Keratinocyte (primary cell): ENCODE measurements around the gene NOX5. TPM values are rescaled to one million over a fixed set of nuclear protein-coding genes. Genes with fewer than 3 reads are reported as not detected.

ENCODE experiments used
- DNase-seq: peaks from one replicate; pipeline ENCODE4 v3.0.0-alpha.2; 2011; ENCODE audit warnings: low read depth, missing footprints, low spot score
- FAIRE-seq: peaks from 2 replicates; lab custom pipeline; 2011; peaks lifted over from hg19 to GRCh38; lab: Jason Lieb, UNC
- H2AFZ ChIP-seq: 2 replicates; pipeline ENCODE4 v1.6.0; 2012; ENCODE audit warnings: low read length, control low read depth, inconsistent platforms; ENCODE audit not compliant: control insufficient read depth
- H3K27ac ChIP-seq: 2 replicates; pipeline ENCODE4 v1.5.1; 2011; ENCODE audit warnings: low read length; ENCODE audit not compliant: control insufficient read depth, insufficient read depth
- H3K27me3 ChIP-seq: 3 replicates; pipeline ENCODE4 v1.6.0; 2011; ENCODE audit warnings: low read length; ENCODE audit not compliant: control insufficient read depth, insufficient read depth; ENCODE audit errors: extremely low read depth
- H3K36me3 ChIP-seq, 2 experiments: 2 replicates in 1 of 2; 3 replicates in 1 of 2; pipeline ENCODE4 v1.5.1; 2011; ENCODE audit warnings: low read length in 2 of 2, mild to moderate bottlenecking in 1 of 2; ENCODE audit not compliant: control insufficient read depth in 2 of 2, insufficient read depth in 2 of 2; ENCODE audit errors: extremely low read depth in 1 of 2
- H3K4me1 ChIP-seq: 3 replicates; pipeline ENCODE4 v1.5.1; 2011; ENCODE audit warnings: low read length; ENCODE audit not compliant: control insufficient read depth, insufficient read depth; ENCODE audit errors: extremely low read depth
- H3K4me2 ChIP-seq: 3 replicates; pipeline ENCODE4 v1.6.0; 2011; ENCODE audit warnings: low read depth, low read length; ENCODE audit not compliant: control insufficient read depth, insufficient read depth; ENCODE audit errors: extremely low read depth
- H3K4me3 ChIP-seq, 3 experiments: fragments of 200-600 bp in 1 of 3; sonication (generic) in 1 of 3; 2 replicates in 2 of 3; 3 replicates in 1 of 3; pipeline ENCODE4 v1.5.1; 2011 to 2016; ENCODE audit warnings: low read length in 3 of 3, mild to moderate bottlenecking in 3 of 3, control low read depth in 2 of 3, inconsistent platforms in 1 of 3, low read depth in 1 of 3, mixed read lengths in 1 of 3, mixed run types in 1 of 3, moderate library complexity in 1 of 3; ENCODE audit not compliant: control insufficient read depth in 2 of 3, insufficient read depth in 2 of 3; ENCODE audit errors: extremely low read depth in 1 of 3
- H3K79me2 ChIP-seq: 2 replicates; pipeline ENCODE4 v1.6.0; 2012; ENCODE audit warnings: low read length; ENCODE audit not compliant: control insufficient read depth, insufficient read depth
- H3K9ac ChIP-seq: 3 replicates; pipeline ENCODE4 v1.6.0; 2011; ENCODE audit warnings: low read length; ENCODE audit not compliant: control insufficient read depth, insufficient read depth; ENCODE audit errors: extremely low read depth
- H3K9me1 ChIP-seq: 3 replicates; pipeline ENCODE4 v1.6.0; 2011; ENCODE audit warnings: low read length; ENCODE audit not compliant: control insufficient read depth, insufficient read depth; ENCODE audit errors: extremely low read depth
- H3K9me3 ChIP-seq: 2 replicates; pipeline ENCODE4 v1.5.1; 2012; ENCODE audit warnings: low read depth, low read length; ENCODE audit not compliant: control insufficient read depth
- H4K20me1 ChIP-seq: 3 replicates; pipeline ENCODE4 v1.6.0; 2011; ENCODE audit warnings: low read length; ENCODE audit not compliant: control insufficient read depth, insufficient read depth; ENCODE audit errors: extremely low read depth
- EZH2 ChIP-seq: IDR thresholded peaks from one replicate; pipeline ENCODE4 v1.6.1; 2012; ENCODE audit warnings: inconsistent platforms, mild to moderate bottlenecking, low read length, moderate library complexity
- dilution Hi-C: fragments of 300-500 bp; cut with MboI; formaldehyde crosslinking; loops from one replicate; pipeline ENCODE4 v1.7.0; 2020; ENCODE audit warnings: low sequenced_read_pairs; ENCODE audit not compliant: extremely low pct_ligation_motif_present
- polyA plus RNA-seq, 5 experiments: library from polyadenylated mRNA; depleted of rRNA in 3 of 5; stranded (reverse) in 3 of 5; stranded (forward) in 1 of 5; unstranded in 1 of 5; fragments of >200 nt; gene quantifications; 1 replicate in 1 of 5; 2 replicates in 3 of 5; 3 replicates in 1 of 5; pipeline versions ENCODE4 v1.2.1 to v1.2.3, GENCODE V29; 2011 to 2012; ENCODE audit warnings: missing spikeins in 2 of 5, low read depth in 1 of 5, low replicate concordance in 1 of 5
- TF ChIP-seq, protein P1 (sequence below), 3 experiments: IDR thresholded peaks in 1 of 3; conservative IDR thresholded peaks in 1 of 3; optimal IDR thresholded peaks in 1 of 3; 2 replicates in 2 of 3; 3 replicates in 1 of 3; pipeline versions ENCODE3 to v1.5.1; 2011; ENCODE audit warnings: low read length in 3 of 3, mild to moderate bottlenecking in 3 of 3, moderate library complexity in 2 of 3, control low read depth in 1 of 3, inconsistent platforms in 1 of 3; ENCODE audit not compliant: insufficient read depth in 2 of 3; ENCODE audit errors: extremely low read depth in 1 of 3

Gene NOX5
- polyA plus RNA-seq, 1 donor (not counting 4 experiments of a cell fraction or from before 2014, with no cell fraction given) = 0.16 TPM

DNA sequence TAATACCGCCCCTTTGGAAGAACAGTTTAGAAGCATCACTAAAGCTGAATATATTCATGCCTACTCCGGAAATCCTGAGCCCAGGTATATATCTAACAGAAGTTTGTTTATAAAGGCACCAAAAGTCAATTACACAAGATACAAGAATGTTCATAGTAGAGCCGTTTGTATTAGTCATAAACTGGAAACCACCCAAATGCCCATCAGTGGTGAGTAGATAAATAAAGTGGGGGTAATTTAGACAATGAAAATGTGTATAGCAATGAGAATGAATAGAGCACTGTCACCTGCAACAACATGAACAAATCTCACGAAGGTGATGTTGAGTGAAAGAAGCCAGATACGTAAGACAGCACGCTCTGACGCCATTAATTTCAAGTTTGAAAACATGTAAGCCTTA lies 77.7 kb downstream of the NOX5 start:
- no peak overlapping the region for H2AFZ ChIP-seq
- dilution Hi-C loops = no loop called here
- H3K9me3 ChIP-seq = no peaks in the 10 kb centered on the region
- no peak overlapping the region for H3K4me3 ChIP-seq
- TF ChIP-seq, protein P1, sequence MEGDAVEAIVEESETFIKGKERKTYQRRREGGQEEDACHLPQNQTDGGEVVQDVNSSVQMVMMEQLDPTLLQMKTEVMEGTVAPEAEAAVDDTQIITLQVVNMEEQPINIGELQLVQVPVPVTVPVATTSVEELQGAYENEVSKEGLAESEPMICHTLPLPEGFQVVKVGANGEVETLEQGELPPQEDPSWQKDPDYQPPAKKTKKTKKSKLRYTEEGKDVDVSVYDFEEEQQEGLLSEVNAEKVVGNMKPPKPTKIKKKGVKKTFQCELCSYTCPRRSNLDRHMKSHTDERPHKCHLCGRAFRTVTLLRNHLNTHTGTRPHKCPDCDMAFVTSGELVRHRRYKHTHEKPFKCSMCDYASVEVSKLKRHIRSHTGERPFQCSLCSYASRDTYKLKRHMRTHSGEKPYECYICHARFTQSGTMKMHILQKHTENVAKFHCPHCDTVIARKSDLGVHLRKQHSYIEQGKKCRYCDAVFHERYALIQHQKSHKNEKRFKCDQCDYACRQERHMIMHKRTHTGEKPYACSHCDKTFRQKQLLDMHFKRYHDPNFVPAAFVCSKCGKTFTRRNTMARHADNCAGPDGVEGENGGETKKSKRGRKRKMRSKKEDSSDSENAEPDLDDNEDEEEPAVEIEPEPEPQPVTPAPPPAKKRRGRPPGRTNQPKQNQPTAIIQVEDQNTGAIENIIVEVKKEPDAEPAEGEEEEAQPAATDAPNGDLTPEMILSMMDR (optimal IDR thresholded peaks at IDR 0.05 in 1 of 3, IDR thresholded peaks at IDR 0.05 in 1 of 3, conservative IDR thresholded peaks at IDR 0.05 in 1 of 3; ENCODE audit: extremely low read depth in 1 of 3, insufficient read depth in 2 of 3, low read length in 3 of 3) = no peak
- no peak for TF ChIP-seq EZH2
- H3K9me1 ChIP-seq = no peaks in the 10 kb centered on the region
- DNase-seq (no peak), FAIRE-seq (peak; percentile 84)
- peaks cover 26% of the 10 kb centered on the region for H3K4me1 ChIP-seq
- no peaks in the 10 kb centered on the region for H4K20me1 ChIP-seq
- H3K9ac ChIP-seq = no peak overlapping the region
- H3K27me3 ChIP-seq = peaks cover 26% of the 10 kb centered on the region
- H3K4me2 ChIP-seq = peak overlapping the region; percentile 42
- H3K36me3 ChIP-seq = no peaks in the 10 kb centered on the region
- peak overlapping the region; percentile 47 for H3K27ac ChIP-seq
- no peaks in the 10 kb centered on the region for H3K79me2 ChIP-seq

DNA sequence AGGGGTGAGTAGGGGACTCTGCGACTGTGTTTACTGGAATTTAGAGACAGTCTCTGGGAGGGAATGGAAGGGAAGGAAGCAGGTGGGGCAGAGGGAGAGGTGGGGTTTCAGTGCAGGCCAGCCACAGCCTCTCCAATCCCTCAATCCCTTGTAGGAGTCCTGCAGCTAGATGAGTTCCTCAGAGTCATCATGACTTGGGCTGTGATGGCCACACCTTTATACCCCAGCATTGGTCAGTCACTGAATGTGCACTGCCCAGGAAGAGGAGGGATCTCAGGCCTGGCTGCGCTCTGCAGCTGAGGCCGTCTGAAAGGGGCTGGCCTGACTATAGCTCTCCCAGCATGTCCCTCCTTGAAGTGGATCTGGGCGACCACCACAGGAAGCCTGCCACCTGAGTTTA lies 78.6 kb downstream of the NOX5 start:
- no peak for FAIRE-seq
- no peaks in the 10 kb centered on the region for H3K9me3 ChIP-seq
- no peak overlapping the region for H3K27ac ChIP-seq
- H3K27me3 ChIP-seq = peaks cover 27% of the 10 kb centered on the region
- no peaks in the 10 kb centered on the region for H3K36me3 ChIP-seq
- DNase-seq = no peak
- no peaks in the 10 kb centered on the region for H4K20me1 ChIP-seq
- H3K9ac ChIP-seq = no peak overlapping the region
- no peak overlapping the region for H2AFZ ChIP-seq
- dilution Hi-C loops = no loop called here
- no peak overlapping the region for H3K4me3 ChIP-seq
- no peaks in the 10 kb centered on the region for H3K79me2 ChIP-seq
- no peak overlapping the region for H3K4me2 ChIP-seq
- TF ChIP-seq EZH2 = no peak
- TF ChIP-seq, protein P1 (optimal IDR thresholded peaks at IDR 0.05 in 1 of 3, IDR thresholded peaks at IDR 0.05 in 1 of 3, conservative IDR thresholded peaks at IDR 0.05 in 1 of 3; ENCODE audit: extremely low read depth in 1 of 3, insufficient read depth in 2 of 3, low read length in 3 of 3) = no peak
- no peaks in the 10 kb centered on the region for H3K9me1 ChIP-seq
- peaks cover 26% of the 10 kb centered on the region for H3K4me1 ChIP-seq
